OCI-LY1 (cell line): Measurements from ENCODE around the gene ARHGEF33.

ENCODE experiments used
- CTCF ChIP-seq: fragments of 200-600 bp; sonication (generic), shearing (Covaris generic); IDR thresholded peaks from 2 replicates; pipeline ENCODE4 v1.5.1; 2017; ENCODE audit warnings: mild to moderate bottlenecking, antibody characterized with exemption, low read length, moderate library complexity, mixed read lengths
- EZH2 ChIP-seq: fragments of 200-600 bp; sonication (generic), shearing (Covaris generic); IDR thresholded peaks from 2 replicates; pipeline ENCODE4 v1.8.0; 2017; ENCODE audit warnings: borderline replicate concordance, mixed run types, mild to moderate bottlenecking, antibody characterized with exemption, low read length, moderate library complexity, mixed read lengths

GRCh38 chr2:38981670-38982357 lies 92.1 kb downstream of the ARHGEF33 start:
- no peak for TF ChIP-seq CTCF
- no peak for TF ChIP-seq EZH2
